ENCODE data around the gene SPINK14. TPM values are rescaled to one million over a fixed set of nuclear protein-coding genes. Genes with fewer than 3 reads are reported as not detected.

The SPINK14 gene
- total RNA-seq, 1 experiment from 2014 or later = not detected

- Histone ChIP-seq H3K27me3 (ENCODE audit: insufficient read depth, low read depth) (no peaks in the 10 kb centered on the region), H3K36me3 (ENCODE audit: low read depth) (no peaks in the 10 kb centered on the region), H3K4me1 (replicated peaks; ENCODE audit: insufficient read depth) (no peaks in the 10 kb centered on the region), H2AFZ (no peak overlapping the region), H3K27ac (no peak overlapping the region), H3K9me2 (ENCODE audit: insufficient read depth) (no peaks in the 10 kb centered on the region), H3K9me3 (ENCODE audit: insufficient read depth, low read depth) (no peaks in the 10 kb centered on the region), H3K4me2 (no peak overlapping the region), H4K20me1 (ENCODE audit: insufficient read depth) (no peaks in the 10 kb centered on the region), H3K4me3 (no peak overlapping the region), H3F3A (ENCODE audit: insufficient read depth, low read depth) (0 out of 2 replicates have a peak, but pooled peaks cover 8% of the 10 kb centered on the region), H3K79me2 (ENCODE audit: low read depth) (no peaks in the 10 kb centered on the region)
- CTCF ChIA-PET = no interaction called here
- no TSS peak for BruUV-seq (replicated peaks)
- no peak for DNase-seq
- POLR2A ChIA-PET (ENCODE audit: unreplicated experiment) = no interaction called here
- intact Hi-C loops (cut with micrococcal nuclease; ENCODE audit: unreplicated experiment) = no loop called here
- no peak for TF ChIP-seq EZH2 (IDR thresholded peaks at IDR 0.05; ENCODE audit: low read depth)
- TF ChIP-seq, protein P1, sequence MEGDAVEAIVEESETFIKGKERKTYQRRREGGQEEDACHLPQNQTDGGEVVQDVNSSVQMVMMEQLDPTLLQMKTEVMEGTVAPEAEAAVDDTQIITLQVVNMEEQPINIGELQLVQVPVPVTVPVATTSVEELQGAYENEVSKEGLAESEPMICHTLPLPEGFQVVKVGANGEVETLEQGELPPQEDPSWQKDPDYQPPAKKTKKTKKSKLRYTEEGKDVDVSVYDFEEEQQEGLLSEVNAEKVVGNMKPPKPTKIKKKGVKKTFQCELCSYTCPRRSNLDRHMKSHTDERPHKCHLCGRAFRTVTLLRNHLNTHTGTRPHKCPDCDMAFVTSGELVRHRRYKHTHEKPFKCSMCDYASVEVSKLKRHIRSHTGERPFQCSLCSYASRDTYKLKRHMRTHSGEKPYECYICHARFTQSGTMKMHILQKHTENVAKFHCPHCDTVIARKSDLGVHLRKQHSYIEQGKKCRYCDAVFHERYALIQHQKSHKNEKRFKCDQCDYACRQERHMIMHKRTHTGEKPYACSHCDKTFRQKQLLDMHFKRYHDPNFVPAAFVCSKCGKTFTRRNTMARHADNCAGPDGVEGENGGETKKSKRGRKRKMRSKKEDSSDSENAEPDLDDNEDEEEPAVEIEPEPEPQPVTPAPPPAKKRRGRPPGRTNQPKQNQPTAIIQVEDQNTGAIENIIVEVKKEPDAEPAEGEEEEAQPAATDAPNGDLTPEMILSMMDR (conservative IDR thresholded peaks at IDR 0.05) = no peak
Observed at GRCh38 chr5:148205865-148206264, 37.5 kb downstream of the SPINK14 start.

DNA sequence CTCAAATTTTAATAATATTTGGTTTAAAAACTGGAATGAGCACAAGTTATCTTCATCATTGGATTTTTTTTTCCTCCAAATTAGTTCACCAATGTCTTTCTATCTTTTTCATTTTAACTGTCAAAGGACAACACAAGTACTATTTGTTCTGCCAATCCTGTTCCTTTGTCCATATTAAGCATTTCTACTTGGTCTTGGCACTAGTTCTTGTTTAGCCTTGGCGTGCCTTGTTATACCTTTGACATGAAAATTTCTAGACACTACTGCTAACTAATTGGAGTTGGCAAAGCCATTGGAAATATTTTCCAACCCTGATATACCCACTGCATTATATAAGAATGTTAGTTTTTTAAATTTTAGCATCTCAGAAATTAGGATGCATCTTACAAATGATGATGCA, 38.3 kb downstream of the SPINK14 start:
- intact Hi-C loops (cut with micrococcal nuclease; ENCODE audit: unreplicated experiment) = no loop called here
- Histone ChIP-seq H3K4me2 (no peak overlapping the region), H3K9me3 (ENCODE audit: insufficient read depth, low read depth) (no peaks in the 10 kb centered on the region), H3K79me2 (ENCODE audit: low read depth) (no peaks in the 10 kb centered on the region), H4K20me1 (ENCODE audit: insufficient read depth) (no peaks in the 10 kb centered on the region), H3K4me3 (no peak overlapping the region), H3K36me3 (ENCODE audit: low read depth) (no peaks in the 10 kb centered on the region), H3K27ac (no peak overlapping the region), H3F3A (ENCODE audit: insufficient read depth, low read depth) (0 out of 2 replicates have a peak, but pooled peaks cover 8% of the 10 kb centered on the region), H3K9me2 (ENCODE audit: insufficient read depth) (no peaks in the 10 kb centered on the region), H3K27me3 (ENCODE audit: insufficient read depth, low read depth) (no peaks in the 10 kb centered on the region), H3K4me1 (replicated peaks; ENCODE audit: insufficient read depth) (no peaks in the 10 kb centered on the region), H2AFZ (no peak overlapping the region)
- ChIA-PET CTCF (no interaction called here), POLR2A (ENCODE audit: unreplicated experiment) (no interaction called here)
- DNase-seq = no peak
- TF ChIP-seq EZH2 (IDR thresholded peaks at IDR 0.05; ENCODE audit: low read depth) = no peak
- TF ChIP-seq, protein P1 (conservative IDR thresholded peaks at IDR 0.05) = no peak
- no TSS peak for BruUV-seq (replicated peaks)

DNA sequence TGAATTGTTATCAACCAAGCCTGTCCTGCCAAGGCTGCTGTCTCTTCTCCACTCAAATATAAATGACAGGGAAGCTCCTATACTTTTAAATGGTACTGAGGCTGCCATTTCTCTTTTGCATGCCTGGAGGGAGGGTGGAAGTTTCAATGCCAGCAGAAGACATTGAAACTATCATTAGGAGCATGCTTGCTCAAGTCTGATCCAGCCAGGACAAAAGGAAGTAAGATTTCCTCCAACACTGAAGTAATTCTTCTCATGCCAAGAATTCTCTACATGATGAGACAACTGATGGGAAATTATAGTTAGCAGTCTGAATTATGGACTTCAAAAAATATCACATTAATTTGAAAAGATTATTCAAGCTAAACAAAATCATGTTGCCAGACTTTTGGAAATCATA, 39.9 kb downstream of the SPINK14 start:
- ChIA-PET CTCF (no interaction called here), POLR2A (ENCODE audit: unreplicated experiment) (no interaction called here)
- Histone ChIP-seq H3K79me2 (ENCODE audit: low read depth) (no peaks in the 10 kb centered on the region), H3K9me2 (ENCODE audit: insufficient read depth) (no peaks in the 10 kb centered on the region), H3K4me2 (no peak overlapping the region), H4K20me1 (ENCODE audit: insufficient read depth) (no peaks in the 10 kb centered on the region), H3K4me1 (replicated peaks; ENCODE audit: insufficient read depth) (no peaks in the 10 kb centered on the region), H3K36me3 (ENCODE audit: low read depth) (no peaks in the 10 kb centered on the region), H3K27ac (no peak overlapping the region), H3K27me3 (ENCODE audit: insufficient read depth, low read depth) (no peaks in the 10 kb centered on the region), H3F3A (ENCODE audit: insufficient read depth, low read depth) (0 out of 2 replicates have a peak, but pooled peaks cover 8% of the 10 kb centered on the region), H2AFZ (no peak overlapping the region), H3K4me3 (no peak overlapping the region), H3K9me3 (ENCODE audit: insufficient read depth, low read depth) (no peaks in the 10 kb centered on the region)
- no peak for DNase-seq
- TF ChIP-seq EZH2 (IDR thresholded peaks at IDR 0.05; ENCODE audit: low read depth) = no peak
- TF ChIP-seq, protein P1 (conservative IDR thresholded peaks at IDR 0.05) = no peak
- intact Hi-C loops (cut with micrococcal nuclease; ENCODE audit: unreplicated experiment) = no loop called here
- BruUV-seq (replicated peaks) = no TSS peak
